GM12878 (cell line): ENCODE measurements around the gene LAMP1. TPM values are rescaled to one million over a fixed set of nuclear protein-coding genes. Genes with fewer than 3 reads are reported as not detected.
A peak's percentile ranks its signal among the peaks of the same experiment; 100 is the strongest.

Experiments
- BCL3 ChIP-seq: IDR thresholded peaks from 2 replicates; pipeline ENCODE4 v1.6.1; 2011; ENCODE audit warnings: borderline replicate concordance, low read depth, mild to moderate bottlenecking, moderate library complexity, low read length; ENCODE audit not compliant: insufficient read depth, poor library complexity, severe bottlenecking
- BRCA1 ChIP-seq: IDR thresholded peaks from 2 replicates; pipeline ENCODE4 v1.6.1; 2011; ENCODE audit warnings: low read depth, low read length, improper control_type of control experiment
- CBX3 ChIP-seq: fragments of 200-600 bp; sonication (generic); IDR thresholded peaks from 2 replicates; pipeline ENCODE4 v1.6.1; 2016; ENCODE audit warnings: low read depth, borderline replicate concordance
- ELK1 ChIP-seq: IDR thresholded peaks from 2 replicates; pipeline ENCODE4 v1.6.1; 2012; ENCODE audit warnings: low read depth, low read length, improper control_type of control experiment
- ESRRA ChIP-seq: IDR thresholded peaks from 2 replicates; pipeline ENCODE4 v1.6.1; 2012; ENCODE audit warnings: mild to moderate bottlenecking, low read length, improper control_type of control experiment
- GATAD2B ChIP-seq: fragments of 450-650 bp; conservative IDR thresholded peaks from 2 replicates; pipeline ENCODE4 v1.6.1; 2017; ENCODE audit warnings: low read depth, mild to moderate bottlenecking, moderate library complexity
- HDAC6 ChIP-seq: fragments of 200-600 bp; sonication (generic); IDR thresholded peaks from one replicate; pipeline ENCODE4 v1.8.0; 2017; ENCODE audit warnings: antibody characterized with exemption; ENCODE audit not compliant: unreplicated experiment
- MTA3 ChIP-seq: IDR thresholded peaks from 2 replicates; pipeline ENCODE4 v1.6.1; 2012; ENCODE audit warnings: low read length, inconsistent platforms, borderline replicate concordance
- MYC ChIP-seq: IDR thresholded peaks from 2 replicates; pipeline ENCODE4 v1.6.1; 2011; ENCODE audit warnings: mild to moderate bottlenecking, low read length, moderate library complexity, inconsistent platforms; ENCODE audit not compliant: insufficient read depth, insufficient replicate concordance, insufficient read length, severe bottlenecking
- NBN ChIP-seq: fragments of 450-650 bp; IDR thresholded peaks from 2 replicates; pipeline ENCODE4 v1.6.1; 2016
- NR2C1 ChIP-seq: fragments of 450-650 bp; IDR thresholded peaks from 2 replicates; pipeline ENCODE4 v1.6.1; 2017; ENCODE audit warnings: antibody characterized with exemption, mild to moderate bottlenecking, moderate library complexity
- NR2F1 ChIP-seq: fragments of 450-650 bp; conservative IDR thresholded peaks from 2 replicates; pipeline ENCODE4 v1.6.1; 2017; ENCODE audit warnings: mild to moderate bottlenecking
- RAD51 ChIP-seq: fragments of 450-650 bp; IDR thresholded peaks from 2 replicates; pipeline ENCODE4 v1.6.1; 2016; ENCODE audit warnings: moderate library complexity, mild to moderate bottlenecking, inconsistent platforms
- SMAD5 ChIP-seq: IDR thresholded peaks from 2 replicates; pipeline ENCODE4 v1.6.1; 2016; ENCODE audit warnings: antibody characterized with exemption, low read depth
- SREBF1 ChIP-seq: IDR thresholded peaks from 2 replicates; pipeline ENCODE4 v1.6.1; 2012; ENCODE audit warnings: mild to moderate bottlenecking, low read length
- SREBF2 ChIP-seq: IDR thresholded peaks from 2 replicates; pipeline ENCODE4 v1.6.1; 2012; ENCODE audit warnings: mild to moderate bottlenecking, low read length
- SRF ChIP-seq, 2 experiments: IDR thresholded peaks; 2 replicates each; pipeline ENCODE4 v1.6.1; 2011; ENCODE audit warnings: low read depth in 2 of 2, low read length in 2 of 2, mild to moderate bottlenecking in 1 of 2, moderate library complexity in 1 of 2
- TAF1 ChIP-seq: IDR thresholded peaks from 2 replicates; pipeline ENCODE4 v1.6.1; 2011; ENCODE audit warnings: mild to moderate bottlenecking, low read depth, low read length, borderline replicate concordance
- ZBTB11 ChIP-seq: fragments of 450-650 bp; formaldehyde crosslinking; IDR thresholded peaks from 2 replicates; pipeline ENCODE4 v1.5.0; 2022; ENCODE audit warnings: mild to moderate bottlenecking, missing genetic modification characterization
- ZBTB33 ChIP-seq: fragments of 450-650 bp; IDR thresholded peaks from 2 replicates; pipeline ENCODE4 v1.6.1; 2017; ENCODE audit warnings: mild to moderate bottlenecking
- ZNF217 ChIP-seq: fragments of 450-650 bp; IDR thresholded peaks from 2 replicates; pipeline ENCODE4 v1.6.1; 2017; ENCODE audit warnings: antibody characterized with exemption, mild to moderate bottlenecking
- ZNF24 ChIP-seq: fragments of 450-650 bp; IDR thresholded peaks from 2 replicates; pipeline ENCODE4 v1.6.1; 2017; ENCODE audit warnings: antibody characterized with exemption, mild to moderate bottlenecking
- ZZZ3 ChIP-seq: IDR thresholded peaks from 2 replicates; pipeline ENCODE4 v1.6.1; 2011; ENCODE audit warnings: low read depth; ENCODE audit not compliant: control insufficient read depth, insufficient read length
- polyA plus RNA-seq, 11 experiments: library from polyadenylated mRNA; depleted of rRNA in 4 of 11; unstranded in 6 of 11; stranded (reverse) in 5 of 11; fragments of >200 nt; fragmentation: Nextera tagmentation in 4 of 11; fragmentation: Illumina TruSeq in 1 of 11; extraction: Ambion mirVana in 4 of 11; extraction: Trizol in 1 of 11; gene quantifications; 1 replicate in 1 of 11; 2 replicates in 10 of 11; pipeline versions ENCODE4 v1.2.1 to v1.2.3, GENCODE V29; 2011 to 2016; ENCODE audit warnings: inconsistent platforms in 2 of 11, missing spikeins in 2 of 11, low read depth in 1 of 11
- total RNA-seq, 4 experiments: library from RNA; depleted of rRNA in 3 of 4; stranded (reverse); fragments of >200 nt in 3 of 4; fragmentation: Illumina TruSeq in 1 of 4; extraction: Trizol in 1 of 4; gene quantifications; 2 replicates each; pipeline versions ENCODE4 v1.2.1 to v1.2.3, GENCODE V29; 2013 to 2021

The LAMP1 gene
- total and polyA plus RNA-seq, 10 of the 15 experiments (the other 5 are each of a cell fraction or from before 2014, with no cell fraction given) = 2.5 to 83.0 (median 32.7) TPM

GRCh38 chr13:113296823-113297369, at the start of gene LAMP1 (continued):
- TF ChIP-seq ZBTB33 = peak; percentile 25
- peak; percentile 100 for TF ChIP-seq RAD51
- TF ChIP-seq ZZZ3 = no peak
- peak; percentile 83 for TF ChIP-seq SREBF1
- TF ChIP-seq NR2C1 = peak; percentile 63
- TF ChIP-seq NR2F1 = peak; percentile 88
- peak; percentile 96 for TF ChIP-seq NBN
- TF ChIP-seq GATAD2B = peak; percentile 98
- TF ChIP-seq CBX3 = no peak
- TF ChIP-seq ESRRA = no peak
- no peak for TF ChIP-seq SREBF2
- peak; percentile 81 for TF ChIP-seq ZBTB11 (CRISPR knock-in tag)
- TF ChIP-seq ZNF217 = peak; percentile 85
- TF ChIP-seq ZNF24 = peak; percentile 80
- no peak for TF ChIP-seq MYC
- no peak for TF ChIP-seq HDAC6
- TF ChIP-seq SRF (IDR thresholded peaks at IDR 0.05; ENCODE audit: low read depth in 2 of 2, low read length in 2 of 2) = peak in 1 of 2 experiments; percentile 75; a peak in 2 of 4 replicates
- 0 out of 2 replicates have a peak, but pooled peaks have one; percentile 42 for TF ChIP-seq TAF1
- peak; percentile 95 for TF ChIP-seq BRCA1
- TF ChIP-seq BCL3 = peak; percentile 77
- TF ChIP-seq ELK1 = peak; percentile 64
- no peak for TF ChIP-seq SMAD5
- no peak for TF ChIP-seq MTA3
